Measurements from ENCODE around the gene DOK1. TPM values are rescaled to one million over a fixed set of nuclear protein-coding genes. Genes with fewer than 3 reads are reported as not detected.

DOK1 gene
- total RNA-seq, 1 donor: 61.7 TPM

GRCh38 chr2:74564222-74564621, 9.7 kb downstream of the DOK1 start:
- no peak for DNase-seq (ENCODE audit: low read depth in 2 of 3, low spot score in 2 of 3)

- DNase-seq (ENCODE audit: low read depth in 2 of 3, low spot score in 2 of 3): no peak
Measured at GRCh38 chr2:74566076-74566753, 11.7 kb downstream of the DOK1 start.

DNA sequence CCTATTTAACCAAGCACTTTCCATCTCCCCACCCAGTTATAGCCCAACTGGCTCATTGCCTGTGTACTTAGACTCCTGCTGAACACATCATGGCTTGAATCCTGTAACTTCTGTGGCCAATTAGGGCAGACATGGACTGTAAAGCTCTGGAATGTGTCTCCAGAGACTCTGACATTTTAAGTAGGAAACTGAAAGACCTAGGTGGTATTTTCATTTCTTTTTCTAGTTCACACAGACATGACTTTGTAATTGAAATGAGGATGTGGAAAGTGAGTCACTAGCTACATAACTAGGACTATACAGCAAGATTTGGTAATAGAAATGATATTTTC, 12.2 kb downstream of the DOK1 start:
- DNase-seq (ENCODE audit: low read depth in 2 of 3, low spot score in 2 of 3): no peak

GRCh38 chr2:74567881-74568280, 13.4 kb downstream of the DOK1 start:
- DNase-seq (ENCODE audit: low read depth in 2 of 3, low spot score in 2 of 3): no peak

GRCh38 chr2:74569686-74570085, 15.2 kb downstream of the DOK1 start:
- no peak for DNase-seq (ENCODE audit: low read depth in 2 of 3, low spot score in 2 of 3)

DNA sequence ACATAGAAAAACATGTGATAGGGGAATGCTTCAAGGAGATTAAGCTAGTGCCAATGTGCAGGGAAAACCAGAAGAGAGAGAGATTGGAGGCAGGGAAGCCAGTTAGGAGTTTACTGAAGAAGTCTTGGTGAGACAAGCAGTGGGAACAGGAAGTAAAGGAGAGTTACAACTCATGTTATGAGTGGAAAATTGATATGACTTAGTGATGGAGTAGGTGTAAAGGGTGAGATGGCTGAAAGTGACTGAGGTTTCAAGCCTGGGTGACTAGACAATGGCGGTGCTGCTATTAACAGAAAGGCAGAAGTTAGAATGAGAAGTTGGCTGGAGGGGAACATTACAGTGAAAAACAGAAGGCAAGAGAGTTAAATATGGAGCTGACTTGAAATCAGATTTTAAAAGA, 16.5 kb downstream of the DOK1 start:
- DNase-seq (ENCODE audit: low read depth in 2 of 3, low spot score in 2 of 3): no peak

GRCh38 chr2:74572178-74572925, 17.8 kb downstream of the DOK1 start:
- no peak for DNase-seq (ENCODE audit: low read depth in 2 of 3, low spot score in 2 of 3)

DNA sequence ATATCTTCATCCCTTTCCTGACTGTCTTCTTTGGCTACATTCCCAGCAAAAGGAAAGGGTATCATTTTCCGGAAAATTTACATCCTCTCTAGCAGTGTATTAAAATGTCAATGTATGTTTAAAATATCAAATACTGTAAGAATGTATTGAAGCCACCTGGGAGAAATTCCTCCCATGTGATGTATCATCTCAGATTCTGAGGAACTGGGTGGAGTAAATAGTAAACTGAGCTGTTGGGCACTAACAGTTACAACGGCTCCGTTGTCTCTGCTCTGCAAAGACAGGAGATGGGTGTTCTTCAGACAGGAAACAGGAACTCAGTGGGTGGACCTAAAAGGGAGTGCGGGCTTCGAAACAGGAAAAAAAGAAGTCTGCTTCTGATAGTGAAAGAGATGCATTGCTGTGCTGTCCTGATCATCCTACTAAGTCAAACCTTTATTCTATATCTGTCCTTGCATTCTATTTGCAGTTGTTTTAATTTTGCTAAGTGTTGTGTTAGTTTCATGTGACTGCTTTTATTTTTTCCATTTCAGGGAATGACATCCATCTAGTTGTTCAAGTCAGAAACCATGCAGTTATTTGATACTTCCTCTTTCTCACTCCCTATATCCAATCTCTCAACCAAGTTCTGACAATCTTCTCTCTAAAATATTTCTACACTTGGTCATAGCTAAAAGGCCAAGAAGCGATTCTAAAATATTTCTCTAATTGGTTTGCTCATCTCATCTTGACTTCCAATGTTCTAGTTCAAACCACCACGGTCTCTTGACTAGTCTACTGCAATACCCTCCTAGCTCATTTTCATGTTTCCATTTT, 19.4 kb downstream of the DOK1 start:
- DNase-seq (ENCODE audit: low read depth in 2 of 3, low spot score in 2 of 3): peak in 2 of 3 donors; percentile 43 to 53

GRCh38 chr2:74575320-74575719, 20.8 kb downstream of the DOK1 start:
- no peak for DNase-seq (ENCODE audit: low read depth in 2 of 3, low spot score in 2 of 3)

- no peak for DNase-seq (ENCODE audit: low read depth in 2 of 3, low spot score in 2 of 3)
Measured at GRCh38 chr2:74576211-74576862, 21.8 kb downstream of the DOK1 start.

DNA sequence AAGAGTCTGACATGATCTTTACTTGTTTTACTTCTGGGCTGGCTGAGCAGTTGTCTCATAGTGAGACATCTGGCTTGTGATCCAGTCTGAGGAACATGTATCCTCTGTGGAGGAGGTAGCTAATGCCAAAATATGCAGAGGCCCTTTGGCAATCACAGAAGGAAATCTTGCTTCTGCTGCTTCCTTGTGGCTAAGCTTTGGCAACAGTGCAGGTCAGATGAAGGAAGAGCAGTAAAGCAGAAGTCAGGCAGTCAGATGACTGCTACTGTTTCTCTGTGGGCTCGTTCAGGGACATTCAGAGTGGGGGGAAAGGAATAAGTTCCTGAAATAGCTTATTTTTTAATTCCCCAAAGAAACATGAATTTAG, 22.3 kb downstream of the DOK1 start:
- DNase-seq (ENCODE audit: low read depth in 2 of 3, low spot score in 2 of 3): peak in 2 of 3 donors; percentile 70 to 80

GRCh38 chr2:74577448-74577847, 22.9 kb downstream of the DOK1 start:
- peak in 1 of 3 donors; percentile 26 for DNase-seq (ENCODE audit: low read depth in 2 of 3, low spot score in 2 of 3)

DNA sequence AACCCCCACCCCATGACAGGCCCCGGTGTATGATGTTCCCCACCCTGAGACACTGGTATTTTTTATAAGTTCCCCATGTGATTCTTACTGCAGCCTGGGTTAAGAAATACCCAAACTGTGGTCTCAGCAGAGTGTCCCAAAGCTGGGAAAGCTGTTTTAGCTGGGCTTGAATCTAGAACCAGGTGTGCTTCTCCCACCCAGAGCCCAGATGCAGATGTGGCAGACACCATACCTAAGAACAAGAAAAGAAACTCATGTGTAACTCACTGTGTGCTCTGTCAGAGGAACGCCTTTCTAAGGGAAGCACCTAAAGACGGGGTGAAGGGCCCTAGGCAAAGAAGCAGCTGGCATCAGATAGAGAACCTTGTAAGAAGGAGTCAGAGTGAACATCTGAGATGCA, 23.9 kb downstream of the DOK1 start:
- no peak for DNase-seq (ENCODE audit: low read depth in 2 of 3, low spot score in 2 of 3)

- DNase-seq (ENCODE audit: low read depth in 2 of 3, low spot score in 2 of 3): no peak
Measured at GRCh38 chr2:74581463-74581862, 26.9 kb downstream of the DOK1 start.

- no peak for DNase-seq (ENCODE audit: low read depth in 2 of 3, low spot score in 2 of 3)
Measured at GRCh38 chr2:74582184-74582583, 27.7 kb downstream of the DOK1 start.

DNA sequence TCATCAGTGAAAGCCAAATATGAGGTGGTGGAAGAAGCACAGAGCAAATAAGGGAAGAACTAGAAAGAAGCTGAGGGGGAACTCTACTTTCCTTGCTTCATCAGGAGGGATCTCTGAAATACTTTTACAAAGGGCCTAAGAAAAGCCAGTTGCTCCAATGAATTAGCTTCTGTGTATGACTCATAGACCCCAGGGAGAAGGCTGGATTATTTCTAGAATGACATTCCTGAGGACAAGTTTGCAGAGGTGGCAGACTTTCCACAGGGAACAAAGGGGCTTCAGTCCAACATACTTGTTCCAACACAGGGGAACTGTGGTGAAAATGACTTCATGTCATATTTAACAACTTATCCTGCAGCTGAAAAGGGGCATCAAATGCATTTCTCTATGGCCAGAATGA, 29.0 kb downstream of the DOK1 start:
- DNase-seq (ENCODE audit: low read depth in 2 of 3, low spot score in 2 of 3): no peak

- no peak for DNase-seq (ENCODE audit: low read depth in 2 of 3, low spot score in 2 of 3)
Measured at GRCh38 chr2:74584088-74584645, 29.6 kb downstream of the DOK1 start.

GRCh38 chr2:74585406-74586185, 31.1 kb downstream of the DOK1 start:
- peak in 1 of 3 donors; percentile 23 for DNase-seq (ENCODE audit: low read depth in 2 of 3, low spot score in 2 of 3)

- peak; percentile 41 to 87 (median 73) for DNase-seq (ENCODE audit: low read depth in 2 of 3, low spot score in 2 of 3)
Measured at GRCh38 chr2:74587664-74588277, 33.3 kb downstream of the DOK1 start.

- no peak for DNase-seq (ENCODE audit: low read depth in 2 of 3, low spot score in 2 of 3)
Measured at GRCh38 chr2:74588664-74589063, 34.1 kb downstream of the DOK1 start.

Measured in hematopoietic multipotent progenitor cell (in vitro differentiated cells).